BLaER1 treated with 17β-estradiol and CSF1 and Interleukin-3, amounts not matched to agents 10 nM and 100 nM (cell line): ENCODE data around the gene PARD3B.

Experiments
- H3K27ac ChIP-seq, 11 experiments: shearing (Covaris generic); formaldehyde crosslinking; 2 replicates each; pipeline ENCODE4 v1.8.1; 2022
- H3K27me3 ChIP-seq, 11 experiments: shearing (Covaris generic); formaldehyde crosslinking; 2 replicates each; pipeline ENCODE4 v1.8.1; 2022
- H3K36me3 ChIP-seq, 11 experiments: shearing (Covaris generic); formaldehyde crosslinking; 2 replicates each; pipeline ENCODE4 v1.8.1; 2022
- H3K4me1 ChIP-seq, 10 experiments: shearing (Covaris generic); formaldehyde crosslinking; 2 replicates each; pipeline ENCODE4 v1.8.1; 2022
- H3K4me2 ChIP-seq, 11 experiments: shearing (Covaris generic); formaldehyde crosslinking; 2 replicates each; pipeline ENCODE4 v1.8.1; 2022
- H3K4me3 ChIP-seq, 10 experiments: shearing (Covaris generic); formaldehyde crosslinking; 2 replicates each; pipeline ENCODE4 v1.8.1; 2022
- H3K9ac ChIP-seq, 11 experiments: shearing (Covaris generic); formaldehyde crosslinking; 2 replicates each; pipeline ENCODE4 v1.8.1; 2022
- H3K9me3 ChIP-seq, 11 experiments: shearing (Covaris generic); formaldehyde crosslinking; replicated peaks in 1 of 11; 2 replicates each; pipeline ENCODE4 v1.8.1; 2022
- H4K20me1 ChIP-seq, 11 experiments: shearing (Covaris generic); formaldehyde crosslinking; 2 replicates each; pipeline ENCODE4 v1.8.1; 2022
- Cebpa-rat ChIP-seq, 11 experiments: shearing (Covaris generic); IDR thresholded peaks; 2 replicates each; pipeline ENCODE4 v1.8.1; 2022

PARD3B gene

DNA sequence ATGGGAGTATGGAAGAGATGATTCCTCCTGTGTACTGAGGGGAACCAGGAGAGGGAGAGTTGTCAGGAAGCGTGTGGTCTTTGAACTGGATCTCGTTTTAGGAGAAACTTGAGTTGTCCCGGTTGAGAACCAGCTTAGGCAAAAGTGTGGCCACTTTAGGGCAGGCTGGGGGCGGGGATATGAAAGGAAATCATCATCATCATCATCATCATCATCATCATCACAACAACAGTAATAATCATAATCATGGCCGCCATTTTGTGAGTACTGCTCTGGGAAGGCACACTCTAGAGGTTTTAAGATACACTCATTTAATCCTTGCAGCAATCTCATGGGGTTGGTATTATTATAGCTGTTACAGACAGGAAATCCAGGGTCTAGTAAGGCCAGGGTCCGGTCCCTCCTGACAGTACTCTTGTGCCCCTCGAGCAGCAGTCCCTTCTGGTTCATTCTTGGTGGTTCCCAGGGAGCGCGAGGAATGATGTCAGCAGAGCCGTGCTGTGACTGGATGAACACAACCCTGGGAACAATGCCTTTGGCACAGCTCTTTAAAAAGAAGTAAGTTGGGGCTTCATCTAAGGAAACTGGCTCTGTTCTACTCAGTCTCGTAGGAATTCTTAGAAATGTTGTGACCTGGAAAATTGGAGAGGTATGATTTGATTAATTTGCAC is 33.8 kb downstream of the PARD3B start:
- Histone ChIP-seq H3K9ac (no peak overlapping the region), H3K4me3 (no peak overlapping the region), H4K20me1 (no peaks in the 10 kb centered on the region), H3K27me3 (no peaks in the 10 kb centered on the region), H3K36me3 (no peaks in the 10 kb centered on the region), H3K9me3 (peaks cover 0 to 3% (median 0%) of the 10 kb centered on the region in 11 experiments; a peak in 2 of 22 replicates), H3K4me1 (peaks cover 0 to 16% (median 0%) of the 10 kb centered on the region in 10 experiments; a peak in 3 of 20 replicates), H3K4me2 (no peak overlapping the region), H3K27ac (no peak overlapping the region)
- no peak for TF ChIP-seq Cebpa-rat (IDR thresholded peaks at IDR 0.05)

DNA sequence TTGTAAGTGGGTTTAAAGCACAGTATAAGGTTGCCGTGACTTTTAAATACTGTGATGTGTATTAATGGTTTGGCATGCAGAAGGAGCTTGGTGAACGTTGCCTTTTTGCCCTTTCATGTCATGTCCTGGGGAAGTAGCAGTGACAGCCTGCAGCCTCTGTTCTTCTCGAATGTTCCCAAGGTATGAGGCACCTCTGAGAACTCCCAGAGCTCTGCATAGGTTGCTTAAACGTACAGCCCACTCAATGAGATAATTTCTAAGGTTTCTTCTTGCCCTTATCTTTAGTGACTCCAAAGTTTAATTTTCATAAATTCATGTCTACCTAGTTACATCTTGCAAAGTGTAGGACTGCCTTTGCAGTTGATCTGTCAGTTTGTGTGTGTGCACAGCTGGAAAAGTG is 36.7 kb downstream of the PARD3B start:
- Histone ChIP-seq H3K27ac (no peak overlapping the region), H3K4me1 (no peaks in the 10 kb centered on the region), H3K36me3 (no peaks in the 10 kb centered on the region), H3K4me2 (no peak overlapping the region), H4K20me1 (no peaks in the 10 kb centered on the region), H3K9me3 (peaks cover 0 to 3% (median 0%) of the 10 kb centered on the region in 11 experiments; a peak in 2 of 22 replicates), H3K27me3 (no peaks in the 10 kb centered on the region), H3K4me3 (no peak overlapping the region), H3K9ac (no peak overlapping the region)
- no peak for TF ChIP-seq Cebpa-rat (IDR thresholded peaks at IDR 0.05)

DNA sequence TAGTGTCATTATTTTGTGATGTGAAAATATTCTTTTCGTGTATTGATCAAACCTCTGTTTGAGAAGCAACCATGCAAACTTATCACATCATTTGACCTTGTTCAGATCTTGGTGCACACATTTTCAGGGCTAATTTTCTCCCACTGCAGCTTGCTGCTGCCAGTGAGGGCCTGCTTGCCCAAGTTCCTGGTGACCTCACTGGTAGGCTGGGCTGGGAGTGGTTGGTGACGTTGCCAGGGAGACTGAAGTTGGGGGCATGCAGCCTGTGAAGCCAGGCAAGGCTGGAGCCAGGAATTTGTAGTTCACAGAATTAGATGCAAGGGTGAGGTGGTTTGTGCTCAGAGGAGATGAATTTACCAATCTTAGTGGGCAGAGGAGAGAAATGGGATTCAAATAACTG is 38.5 kb downstream of the PARD3B start:
- Histone ChIP-seq H3K9ac (no peak overlapping the region), H3K9me3 (peaks cover 0 to 3% (median 0%) of the 10 kb centered on the region in 11 experiments; a peak in 2 of 22 replicates), H3K4me2 (no peak overlapping the region), H3K36me3 (no peaks in the 10 kb centered on the region), H4K20me1 (no peaks in the 10 kb centered on the region), H3K27me3 (no peaks in the 10 kb centered on the region), H3K4me1 (no peaks in the 10 kb centered on the region), H3K27ac (no peak overlapping the region), H3K4me3 (no peak overlapping the region)
- TF ChIP-seq Cebpa-rat (IDR thresholded peaks at IDR 0.05): no peak

DNA sequence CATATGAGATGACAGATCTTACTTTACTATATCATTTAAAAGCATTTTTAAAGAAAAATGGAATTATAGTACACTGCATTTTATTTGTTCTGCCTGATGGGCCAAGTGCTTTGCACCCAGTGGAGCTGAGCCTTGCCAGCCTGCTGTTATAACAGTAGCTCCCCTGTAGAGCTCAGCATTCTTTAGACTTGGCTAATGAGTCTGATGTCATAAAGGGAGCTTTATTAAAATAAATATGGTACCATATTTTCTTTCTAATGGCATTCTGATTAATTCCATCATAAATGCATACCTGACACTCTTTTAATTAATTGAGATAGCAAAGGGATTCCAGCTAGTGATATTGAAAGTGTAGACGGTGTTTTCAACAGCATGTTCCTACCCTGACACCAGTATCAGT is 40.7 kb downstream of the PARD3B start:
- Histone ChIP-seq H3K4me2 (no peak overlapping the region), H3K27me3 (no peaks in the 10 kb centered on the region), H3K36me3 (no peaks in the 10 kb centered on the region), H3K9me3 (peaks cover 0 to 11% (median 4%) of the 10 kb centered on the region in 11 experiments; a peak in 6 of 22 replicates), H3K9ac (no peak overlapping the region), H4K20me1 (no peaks in the 10 kb centered on the region), H3K4me3 (no peak overlapping the region), H3K4me1 (no peaks in the 10 kb centered on the region), H3K27ac (no peak overlapping the region)
- TF ChIP-seq Cebpa-rat (IDR thresholded peaks at IDR 0.05): no peak

DNA sequence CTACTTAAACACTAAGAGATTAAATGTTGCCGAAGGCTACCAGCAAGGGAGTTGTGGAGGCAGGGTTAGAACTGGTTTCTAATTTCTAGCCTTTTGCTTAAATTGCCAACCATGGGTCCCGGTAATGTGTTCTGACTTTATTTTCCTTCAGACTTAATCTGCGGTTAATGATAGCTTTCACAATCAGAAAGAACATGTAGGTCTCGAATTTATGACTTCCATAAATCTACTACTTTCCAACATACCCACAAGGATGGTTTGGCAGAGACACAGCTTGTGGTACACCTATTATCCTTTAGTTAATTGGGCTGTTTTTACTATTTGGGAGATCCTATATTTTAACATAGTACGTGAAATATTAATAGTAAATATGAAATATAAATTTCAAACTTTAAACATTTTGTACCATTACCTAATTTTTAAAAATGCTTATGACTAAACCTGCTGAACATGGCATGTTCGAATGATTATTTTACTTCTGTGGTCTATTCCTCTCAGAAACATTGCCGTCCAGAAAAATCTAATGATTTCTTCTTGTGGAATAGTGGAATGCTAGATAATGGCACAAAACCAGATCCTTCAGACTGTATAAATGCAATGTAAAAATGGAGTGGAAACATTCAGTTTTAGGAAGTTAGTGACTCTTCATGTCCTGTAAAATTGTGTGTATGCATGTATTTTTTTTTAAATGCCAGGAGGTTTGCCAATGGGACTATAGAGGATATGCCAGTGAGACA is 41.3 kb downstream of the PARD3B start:
- Histone ChIP-seq H3K4me1 (no peaks in the 10 kb centered on the region), H3K9ac (no peak overlapping the region), H4K20me1 (no peaks in the 10 kb centered on the region), H3K9me3 (peaks cover 0 to 11% (median 4%) of the 10 kb centered on the region in 11 experiments; a peak in 6 of 22 replicates), H3K36me3 (no peaks in the 10 kb centered on the region), H3K4me2 (no peak overlapping the region), H3K27ac (no peak overlapping the region), H3K4me3 (no peak overlapping the region), H3K27me3 (no peaks in the 10 kb centered on the region)
- no peak for TF ChIP-seq Cebpa-rat (IDR thresholded peaks at IDR 0.05)

DNA sequence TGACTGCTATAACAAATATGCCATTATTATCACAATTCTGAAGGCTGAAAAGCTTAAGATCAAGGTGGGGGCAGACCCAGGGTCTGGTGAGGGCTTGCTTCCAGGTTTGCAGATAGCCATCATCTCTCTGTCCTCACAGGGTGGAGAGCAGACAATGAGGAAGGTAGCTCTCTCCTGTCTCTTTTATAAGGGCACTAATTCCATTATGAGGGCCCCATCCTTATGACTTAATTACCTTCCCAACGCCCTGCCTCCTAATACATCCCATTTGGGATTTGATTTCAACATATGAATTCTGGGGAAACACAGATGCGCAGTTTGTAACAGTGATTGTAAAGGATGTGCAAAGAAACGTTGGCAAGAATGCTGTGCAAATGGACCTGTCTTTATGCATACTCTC is 44.8 kb downstream of the PARD3B start:
- H3K27ac ChIP-seq: no peak overlapping the region
- TF ChIP-seq Cebpa-rat (IDR thresholded peaks at IDR 0.05): no peak
- H3K4me3 ChIP-seq: no peak overlapping the region
- H3K27me3 ChIP-seq: no peaks in the 10 kb centered on the region
- peaks cover 0 to 11% (median 4%) of the 10 kb centered on the region in 11 experiments; a peak in 5 of 22 replicates for H3K9me3 ChIP-seq
- no peaks in the 10 kb centered on the region for H4K20me1 ChIP-seq
- no peak overlapping the region for H3K9ac ChIP-seq
- no peaks in the 10 kb centered on the region for H3K4me1 ChIP-seq
- no peaks in the 10 kb centered on the region for H3K36me3 ChIP-seq
- no peak overlapping the region for H3K4me2 ChIP-seq

DNA sequence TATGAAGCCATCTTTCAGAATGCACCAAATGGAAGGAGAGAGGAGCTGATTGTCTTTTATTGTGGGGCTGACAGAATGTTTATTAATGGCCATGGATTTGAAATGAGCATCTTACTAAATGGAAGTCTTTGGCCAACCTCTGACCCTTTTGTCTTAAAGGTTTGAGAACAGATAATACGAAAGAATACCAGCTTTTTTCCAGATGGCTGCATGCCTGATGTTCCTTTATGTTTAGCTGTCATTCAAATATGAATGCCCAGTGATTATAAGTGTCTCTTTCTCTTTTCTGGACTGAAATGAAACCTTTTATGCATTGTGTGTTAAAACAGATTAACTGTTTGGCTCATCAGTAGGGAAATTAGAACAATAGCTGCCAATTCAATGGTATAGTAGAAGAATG is 46.0 kb downstream of the PARD3B start:
- Histone ChIP-seq H3K36me3 (no peaks in the 10 kb centered on the region), H3K27me3 (no peaks in the 10 kb centered on the region), H3K9ac (no peak overlapping the region), H3K4me3 (no peak overlapping the region), H3K4me1 (no peaks in the 10 kb centered on the region), H3K9me3 (peaks cover 0 to 11% (median 4%) of the 10 kb centered on the region in 11 experiments; a peak in 5 of 22 replicates), H3K27ac (no peak overlapping the region), H3K4me2 (no peak overlapping the region), H4K20me1 (no peaks in the 10 kb centered on the region)
- no peak for TF ChIP-seq Cebpa-rat (IDR thresholded peaks at IDR 0.05)

DNA sequence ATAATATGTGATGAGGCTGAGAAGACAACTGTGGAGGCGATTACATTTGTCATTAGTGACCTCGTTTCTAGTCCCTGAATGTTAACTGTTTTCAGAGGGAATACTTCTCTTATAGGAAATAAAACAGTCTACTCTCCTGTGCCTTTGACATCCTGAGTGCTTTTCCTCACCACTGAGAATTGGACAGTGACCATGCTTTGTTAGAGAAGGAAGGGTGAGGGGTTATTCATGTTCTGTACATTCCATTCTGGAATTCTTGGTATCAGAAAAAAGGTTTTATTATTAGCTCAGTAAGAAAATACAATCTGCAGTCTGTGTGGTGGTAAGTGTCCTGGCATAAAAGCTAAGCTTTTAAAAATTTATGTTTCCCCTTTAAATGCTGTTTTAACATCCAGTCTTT is 58.8 kb downstream of the PARD3B start:
- Histone ChIP-seq H3K9me3 (peaks cover 0 to 9% (median 0%) of the 10 kb centered on the region in 11 experiments; a peak in 5 of 22 replicates), H3K4me1 (no peaks in the 10 kb centered on the region), H3K36me3 (no peaks in the 10 kb centered on the region), H3K27ac (no peak overlapping the region), H3K9ac (no peak overlapping the region), H4K20me1 (no peaks in the 10 kb centered on the region), H3K27me3 (no peaks in the 10 kb centered on the region), H3K4me2 (no peak overlapping the region), H3K4me3 (no peak overlapping the region)
- no peak for TF ChIP-seq Cebpa-rat (IDR thresholded peaks at IDR 0.05)

DNA sequence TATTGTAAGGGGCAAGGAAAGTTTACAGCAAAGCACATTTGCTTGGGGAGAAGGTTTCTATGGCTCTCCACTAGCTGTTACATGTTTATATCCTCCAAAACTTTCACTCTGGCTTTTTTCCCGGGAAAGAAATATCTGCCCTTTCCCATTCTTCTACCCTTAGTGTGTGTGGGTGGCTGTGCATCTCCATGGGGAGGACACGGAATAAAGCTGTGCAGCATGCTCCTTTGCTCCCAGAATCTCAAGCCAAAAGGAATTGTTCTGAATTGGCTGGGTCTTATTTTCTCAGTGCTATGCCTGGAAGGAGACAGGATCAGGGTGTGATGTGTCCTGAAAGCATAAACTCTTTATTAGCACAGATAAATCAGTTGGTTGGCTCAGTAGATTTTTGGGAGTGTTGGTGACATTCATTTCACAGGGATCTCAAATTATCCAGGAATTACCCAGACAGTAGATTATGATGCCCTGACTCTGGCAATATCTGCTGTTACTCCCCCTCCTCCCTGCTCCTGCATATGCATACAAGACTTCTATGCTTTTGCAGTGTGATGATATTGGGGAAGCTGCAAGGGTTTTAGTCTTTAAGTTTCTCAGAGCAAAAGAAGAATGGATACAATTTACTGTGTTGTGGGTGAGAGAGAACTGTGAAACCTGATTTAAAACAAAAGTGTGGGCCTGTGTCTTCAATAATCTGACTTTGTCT is 63.1 kb downstream of the PARD3B start:
- no peak for TF ChIP-seq Cebpa-rat (IDR thresholded peaks at IDR 0.05)
- Histone ChIP-seq H3K4me2 (no peak overlapping the region), H3K4me1 (no peaks in the 10 kb centered on the region), H3K9me3 (no peaks in the 10 kb centered on the region), H3K27me3 (no peaks in the 10 kb centered on the region), H3K27ac (no peak overlapping the region), H3K9ac (no peak overlapping the region), H3K36me3 (no peaks in the 10 kb centered on the region), H4K20me1 (no peaks in the 10 kb centered on the region), H3K4me3 (no peak overlapping the region)
